Renal cortex interstitium (tissue), 11 donors: ENCODE results near the gene OXER1. TPM values are rescaled to one million over a fixed set of nuclear protein-coding genes. Genes with fewer than 3 reads are reported as not detected.

Experiments
- DNase-seq, 11 donors: peaks; one replicate each; pipeline ENCODE4 v3.0.0-alpha.2; 2013; ENCODE audit warnings: low read depth in 9 of 11, low spot score in 4 of 11; ENCODE audit errors: extremely low read depth in 1 of 11
- polyA plus RNA-seq, 3 donors: library from polyadenylated mRNA; unstranded; fragments of 120-200 nt; gene quantifications; one replicate each; pipeline ENCODE4 v1.2.1, GENCODE V29; 2013; ENCODE audit not compliant: insufficient read length in 3 of 3

The OXER1 gene
- polyA plus RNA-seq, 3 donors: 7.9 to 12.7 (median 10.0) TPM

- no peak for DNase-seq
Observed at GRCh38 chr2:42757981-42758740, 5.8 kb downstream of the OXER1 start.

GRCh38 chr2:42756966-42757513 lies 6.9 kb downstream of the OXER1 start:
- no peak for DNase-seq

- no peak for DNase-seq
Observed at GRCh38 chr2:42756150-42756775, 7.7 kb downstream of the OXER1 start.

- no peak for DNase-seq
Observed at GRCh38 chr2:42755191-42755880, 8.6 kb downstream of the OXER1 start.

GRCh38 chr2:42754776-42755140 lies 9.2 kb downstream of the OXER1 start:
- DNase-seq: no peak

GRCh38 chr2:42754021-42754775 lies 9.7 kb downstream of the OXER1 start:
- no peak for DNase-seq

- DNase-seq: no peak
Observed at GRCh38 chr2:42752816-42753813, 10.8 kb downstream of the OXER1 start.

- no peak for DNase-seq
Observed at GRCh38 chr2:42752314-42752713, 11.6 kb downstream of the OXER1 start.

DNA sequence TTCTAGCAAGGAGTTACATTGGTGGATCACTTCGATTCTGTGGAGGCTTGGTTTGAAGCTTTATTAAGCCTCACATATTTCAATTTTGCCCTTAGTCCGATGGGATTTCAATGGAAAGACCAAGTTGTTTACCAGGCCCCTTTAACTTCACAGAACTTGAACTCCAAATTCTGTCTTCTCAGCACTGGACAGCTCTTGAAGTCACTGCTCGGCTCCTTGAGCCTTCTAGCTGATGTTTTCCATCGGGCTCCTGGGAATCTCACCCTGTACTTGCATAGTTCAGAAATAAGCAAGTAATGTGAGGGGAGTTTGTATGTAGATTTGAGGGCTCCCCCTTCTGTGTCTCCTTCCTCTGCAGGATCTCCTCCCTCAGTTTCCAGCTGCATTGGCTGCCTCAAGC lies 15.1 kb downstream of the OXER1 start:
- no peak for DNase-seq

DNA sequence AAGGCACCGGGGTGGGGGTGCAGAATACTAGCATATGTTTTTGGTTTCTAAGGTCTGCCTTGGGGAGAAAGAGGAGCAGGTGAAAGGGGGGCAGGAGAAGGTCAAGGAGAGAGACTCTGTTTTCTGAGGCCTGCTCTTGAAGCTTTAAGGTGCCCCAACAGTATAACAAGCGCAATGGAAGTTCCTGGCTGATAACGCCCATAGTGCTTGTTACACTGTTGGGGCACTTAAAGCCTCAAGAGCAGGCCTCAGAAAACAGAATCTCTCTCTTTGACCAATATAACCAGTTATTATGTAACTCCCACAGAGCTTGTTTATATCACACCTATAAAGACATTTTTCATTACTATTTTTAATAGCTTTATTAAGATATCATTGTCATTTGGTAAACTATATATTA lies 16.5 kb downstream of the OXER1 start:
- no peak for DNase-seq

GRCh38 chr2:42744545-42745082 lies 19.3 kb downstream of the OXER1 start:
- DNase-seq: no peak

DNA sequence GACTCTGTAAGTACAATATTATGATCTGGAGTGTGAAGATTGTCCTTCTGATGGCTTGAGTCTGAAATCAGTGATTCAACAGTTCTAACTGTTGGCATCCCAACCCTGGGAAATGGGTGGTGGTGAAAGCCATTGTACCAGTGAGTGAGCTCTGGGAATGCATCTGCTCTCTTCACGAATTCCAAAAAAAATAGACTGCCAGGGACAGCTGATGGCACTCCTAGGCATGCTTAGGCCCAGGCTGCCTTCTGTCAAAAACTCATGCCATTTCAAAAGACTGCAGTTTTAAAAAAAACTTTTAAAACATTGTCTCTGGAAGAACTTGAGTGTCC lies 20.3 kb downstream of the OXER1 start:
- DNase-seq: no peak

DNA sequence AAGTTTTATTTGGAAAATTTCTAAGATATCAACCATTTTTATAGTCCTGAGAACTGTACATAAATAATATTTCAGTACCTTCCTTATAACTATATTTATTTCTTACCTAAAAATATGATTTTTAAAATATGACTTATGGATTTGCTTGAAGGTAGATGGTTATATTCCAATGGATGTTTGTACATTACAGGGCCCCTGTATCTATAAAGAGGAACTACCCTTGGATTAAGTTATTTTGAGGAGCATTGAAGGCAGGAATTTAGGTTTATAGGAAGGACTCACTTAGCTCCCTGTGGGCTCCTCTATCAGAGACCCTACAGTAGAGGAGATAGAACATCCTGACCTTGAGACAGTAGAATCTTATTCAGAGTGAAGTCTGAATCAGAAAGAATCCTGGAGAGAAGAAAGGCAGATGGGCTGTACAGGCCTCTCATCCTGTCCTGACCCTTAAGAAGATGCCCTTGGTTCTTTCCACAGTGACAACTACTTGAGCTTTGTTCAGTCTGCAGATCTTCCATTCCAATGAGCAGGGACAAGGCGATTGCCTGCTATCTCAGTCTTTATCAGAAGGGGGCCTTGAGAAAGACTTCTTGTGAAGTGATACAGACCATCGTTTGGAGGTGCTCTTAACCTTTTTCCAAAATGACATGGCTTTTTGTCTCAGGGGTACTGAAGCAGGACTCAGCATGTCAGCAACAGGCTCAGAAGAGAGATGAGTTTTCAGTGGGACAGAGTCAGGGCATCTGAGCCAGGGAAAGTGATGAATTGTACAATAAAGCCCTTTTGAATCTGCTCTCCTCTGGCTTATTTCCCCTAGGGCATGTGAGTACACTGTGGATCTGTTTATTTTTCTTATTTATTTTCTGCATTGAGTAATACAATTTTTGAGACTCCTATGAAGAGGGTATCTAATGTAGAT lies 20.9 kb downstream of the OXER1 start:
- no peak for DNase-seq

GRCh38 chr2:42741140-42741539 lies 22.8 kb downstream of the OXER1 start:
- no peak for DNase-seq

GRCh38 chr2:42736598-42737322 lies 27.2 kb downstream of the OXER1 start:
- DNase-seq: no peak

- no peak for DNase-seq
Observed at GRCh38 chr2:42733852-42734251, 30.1 kb downstream of the OXER1 start.
